SK-N-SH (cell line): Measurements from ENCODE around the gene SELENOM. TPM values are rescaled to one million over a fixed set of nuclear protein-coding genes. Genes with fewer than 3 reads are reported as not detected.

Experiments used
- CTCF ChIA-PET: fragments of 300-600, 350-600 bp; formaldehyde crosslinking; extraction: SDS; loops from one replicate; lab custom pipeline; 2021; lab: Yijun Ruan, JAX
- POLR2A ChIA-PET: fragments of 350-600 bp; sonication (Branson Sonifier 250); formaldehyde crosslinking; extraction: SDS; loops from one replicate; lab custom pipeline; 2020; ENCODE audit warnings: antibody characterized with exemption, inconsistent platforms; lab: Yijun Ruan, JAX
- DNase-seq: peaks from one replicate; pipeline ENCODE4 v3.0.0; 2012
- H2AFZ ChIP-seq: fragments of 200-600 bp; sonication (generic); 2 replicates; pipeline ENCODE4 v1.8.1; 2016; ENCODE audit warnings: antibody characterized with exemption, mild to moderate bottlenecking, low read depth
- H3F3A ChIP-seq: fragments of 200-600 bp; sonication (generic); replicated peaks from 2 replicates; pipeline ENCODE3; 2016; ENCODE audit warnings: antibody characterized with exemption, mild to moderate bottlenecking; ENCODE audit not compliant: insufficient read depth
- H3K27ac ChIP-seq, 2 experiments: fragments of 200-500 bp in 1 of 2; fragments of 200-600 bp in 1 of 2; sonication (Bioruptor generic) in 1 of 2; sonication (generic), shearing (Covaris generic) in 1 of 2; 2 replicates each; pipeline versions ENCODE4 v1.5.1 to v1.6.1; 2014 to 2016; ENCODE audit warnings: low read depth in 2 of 2, inconsistent platforms in 1 of 2, low read length in 1 of 2, mild to moderate bottlenecking in 1 of 2, mixed read lengths in 1 of 2
- H3K27me3 ChIP-seq: fragments of 200-600 bp; sonication (generic), shearing (Covaris generic); 2 replicates; pipeline ENCODE4 v1.6.1; 2016; ENCODE audit warnings: mixed run types; ENCODE audit not compliant: insufficient read depth
- H3K36me3 ChIP-seq, 2 experiments: fragments of 200-500 bp in 1 of 2; fragments of 200-600 bp in 1 of 2; sonication (Bioruptor generic) in 1 of 2; sonication (generic) in 1 of 2; replicated peaks in 1 of 2; 2 replicates each; pipeline versions ENCODE3 to v1.5.1; 2014 to 2016; ENCODE audit warnings: low read length in 1 of 2, mild to moderate bottlenecking in 1 of 2; ENCODE audit not compliant: insufficient read depth in 2 of 2, control insufficient read depth in 1 of 2
- H3K4me1 ChIP-seq, 2 experiments: fragments of 200-500 bp in 1 of 2; fragments of 200-600 bp in 1 of 2; sonication (Bioruptor generic) in 1 of 2; sonication (generic), shearing (Covaris generic) in 1 of 2; 2 replicates each; pipeline versions ENCODE4 v1.5.1 to v1.6.1; 2014 to 2016; ENCODE audit warnings: low read depth in 1 of 2, low read length in 1 of 2, mixed run types in 1 of 2; ENCODE audit not compliant: insufficient read depth in 2 of 2, control insufficient read depth in 1 of 2
- H3K4me2 ChIP-seq: fragments of 200-600 bp; sonication (generic), shearing (Covaris generic); 2 replicates; pipeline ENCODE4 v1.6.1; 2017; ENCODE audit warnings: mixed run types
- H3K4me3 ChIP-seq, 2 experiments: fragments of 200-500 bp in 1 of 2; fragments of 200-600 bp in 1 of 2; sonication (Bioruptor generic) in 1 of 2; sonication (generic), shearing (Covaris generic) in 1 of 2; 2 replicates each; pipeline versions ENCODE4 v1.5.1 to v1.8.1; 2014 to 2016; ENCODE audit warnings: low read depth in 2 of 2, inconsistent platforms in 1 of 2, low read length in 1 of 2, mild to moderate bottlenecking in 1 of 2, mixed read lengths in 1 of 2, moderate library complexity in 1 of 2
- H3K79me2 ChIP-seq: fragments of 200-600 bp; sonication (generic); 2 replicates; pipeline ENCODE4 v1.8.1; 2017; ENCODE audit warnings: mild to moderate bottlenecking; ENCODE audit not compliant: insufficient read depth
- H3K9ac ChIP-seq: fragments of 200-600 bp; sonication (generic); 2 replicates; pipeline ENCODE4 v1.6.1; 2017; ENCODE audit warnings: mixed run types
- H3K9me2 ChIP-seq: fragments of 200-600 bp; sonication (generic); 2 replicates; pipeline ENCODE4 v1.6.1; 2017; ENCODE audit warnings: mixed run types
- H3K9me3 ChIP-seq: fragments of 200-600 bp; sonication (generic); 2 replicates; pipeline ENCODE4 v1.6.1; 2017; ENCODE audit warnings: mixed run types, mild to moderate bottlenecking, moderate library complexity
- H4K20me1 ChIP-seq: fragments of 200-600 bp; sonication (generic); 2 replicates; pipeline ENCODE4 v1.6.1; 2017; ENCODE audit warnings: mild to moderate bottlenecking, mixed run types; ENCODE audit not compliant: insufficient read depth
- ELF1 ChIP-seq: IDR thresholded peaks from 2 replicates; pipeline ENCODE4 v1.4.0; 2012
- FOSL2 ChIP-seq: IDR thresholded peaks from 2 replicates; pipeline ENCODE4 v1.4.0; 2012; ENCODE audit warnings: low read depth, mild to moderate bottlenecking, moderate library complexity, borderline replicate concordance
- GABPA ChIP-seq: IDR thresholded peaks from 2 replicates; pipeline ENCODE4 v1.4.0; 2012; ENCODE audit warnings: low read depth, mild to moderate bottlenecking
- IRF3 ChIP-seq: fragments of 150-350 bp; IDR thresholded peaks from 2 replicates; pipeline ENCODE4 v1.6.1; 2016; ENCODE audit warnings: mild to moderate bottlenecking, low read depth, low read length
- MEF2A ChIP-seq: IDR thresholded peaks from 2 replicates; pipeline ENCODE4 v1.4.0; 2012; ENCODE audit warnings: low read depth, borderline replicate concordance
- NRF1 ChIP-seq: IDR thresholded peaks from 2 replicates; pipeline ENCODE4 v1.6.1; 2012; ENCODE audit warnings: low read depth, mild to moderate bottlenecking, low read length
- PBX3 ChIP-seq: IDR thresholded peaks from 2 replicates; pipeline ENCODE4; 2012
- POLR2AphosphoS5 ChIP-seq: IDR thresholded peaks from 2 replicates; pipeline ENCODE4 v1.6.1; 2012; ENCODE audit warnings: low read depth, low read length
- RCOR1 ChIP-seq: fragments of 150-350 bp; IDR thresholded peaks from 2 replicates; pipeline ENCODE4 v1.6.1; 2017; ENCODE audit warnings: antibody characterized with exemption, low read length
- REST ChIP-seq: IDR thresholded peaks from 2 replicates; pipeline ENCODE4 v1.6.1; 2012; ENCODE audit warnings: mild to moderate bottlenecking, low read depth, low read length, moderate library complexity
- RXRA ChIP-seq: IDR thresholded peaks from 2 replicates; pipeline ENCODE4 v1.4.0; 2012; ENCODE audit warnings: low read depth, mild to moderate bottlenecking, borderline replicate concordance
- SIN3A ChIP-seq: IDR thresholded peaks from 2 replicates; pipeline ENCODE4 v1.6.1; 2012; ENCODE audit warnings: low read depth, mild to moderate bottlenecking, low read length, moderate library complexity, borderline replicate concordance
- TAF1 ChIP-seq: IDR thresholded peaks from 2 replicates; pipeline ENCODE4 v1.6.1; 2012; ENCODE audit warnings: low read depth, mild to moderate bottlenecking, low read length, moderate library complexity, borderline replicate concordance
- TCF12 ChIP-seq: IDR thresholded peaks from 2 replicates; pipeline ENCODE4 v1.4.0; 2012
- TEAD4 ChIP-seq: IDR thresholded peaks from 2 replicates; pipeline ENCODE4 v1.4.0; 2012; ENCODE audit warnings: mild to moderate bottlenecking, borderline replicate concordance; ENCODE audit not compliant: insufficient read depth
- USF1 ChIP-seq: IDR thresholded peaks from 2 replicates; pipeline ENCODE4 v1.4.0; 2012; ENCODE audit warnings: low read depth, borderline replicate concordance
- YY1 ChIP-seq: IDR thresholded peaks from 2 replicates; pipeline ENCODE4 v1.4.0; 2012; ENCODE audit warnings: low read depth, mild to moderate bottlenecking
- WGBS: methylation state at CpG from one replicate; pipeline ENCODE4 v1.1.6; 2017; ENCODE audit warnings: low lambda C conversion rate; 5-methylcytosine and 5-hydroxymethylcytosine counted together
- polyA plus RNA-seq, 3 experiments: library from polyadenylated mRNA; depleted of rRNA; stranded (reverse); fragments of >200 nt; gene quantifications; 2 replicates each; pipeline ENCODE4 v1.2.3, GENCODE V29; 2012
- TF ChIP-seq, protein P1 (sequence below): IDR thresholded peaks from 2 replicates; pipeline ENCODE4 v1.4.0; 2012; ENCODE audit warnings: low read depth

Gene SELENOM
- polyA plus RNA-seq, 1 of the 3 experiments (the other 2 are of a cell fraction) = 117 TPM

- Histone ChIP-seq H3K4me2 (no peak overlapping the region), H3K36me3 (no peaks in the 10 kb centered on the region), H3K4me3 (no peak overlapping the region), H3K9ac (no peak overlapping the region), H3K9me3 (no peaks in the 10 kb centered on the region), H3K4me1 (peaks cover 0 to 11% of the 10 kb centered on the region in 2 experiments; a peak in 2 of 4 replicates), H3K79me2 (no peaks in the 10 kb centered on the region), H3K27me3 (peaks cover 4% of the 10 kb centered on the region; the same call in 1 of the 2 replicates), H3K27ac (no peak overlapping the region), H3K9me2 (no peaks in the 10 kb centered on the region), H4K20me1 (no peaks in the 10 kb centered on the region), H2AFZ (no peak overlapping the region), H3F3A (no peaks in the 10 kb centered on the region)
- WGBS = 80% methylated on average over 8 of the region's 16 CpGs
- ChIA-PET POLR2A (no interaction called here), CTCF (interaction anchor here (1.1 to 3.3 kb wide), 4 partner anchors 11 to 51 kb away, joined by 3 to 14 read pairs (median 11); partner anchors contain the start of gene SELENOM)
- peak; percentile 15 for DNase-seq
- no peak for TF ChIP-seq ELF1
- TF ChIP-seq SIN3A = no peak
- TF ChIP-seq TEAD4 = no peak
- no peak for TF ChIP-seq MEF2A
- TF ChIP-seq REST = no peak
- TF ChIP-seq NRF1 = no peak
- TF ChIP-seq IRF3 = no peak
- no peak for TF ChIP-seq POLR2AphosphoS5
Measured at GRCh38 chr22:31136711-31137110, 29.3 kb upstream of the SELENOM start.

DNA sequence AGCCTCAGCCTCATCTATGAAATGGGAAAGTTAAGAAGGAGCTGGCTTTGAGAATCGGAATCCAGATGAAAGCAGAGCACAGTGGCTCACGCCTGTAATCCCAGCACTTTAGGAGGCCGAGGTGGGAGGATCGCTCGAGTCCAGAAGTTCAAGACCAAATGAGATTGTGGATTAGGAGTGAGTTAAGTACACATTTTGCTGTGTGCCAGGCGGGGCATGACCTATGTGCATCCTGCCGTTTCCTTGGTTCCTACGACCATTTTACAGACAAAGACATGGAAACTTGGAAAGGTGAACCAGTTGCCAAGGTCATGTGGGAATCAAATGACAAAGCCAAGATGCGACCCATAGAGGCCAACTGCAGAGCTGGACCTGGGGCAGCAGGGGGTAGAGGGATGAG is 28.8 kb upstream of the SELENOM start:
- Histone ChIP-seq H2AFZ (no peak overlapping the region), H3K9me2 (no peaks in the 10 kb centered on the region), H3K27ac (no peak overlapping the region), H3K4me3 (no peak overlapping the region), H3K36me3 (no peaks in the 10 kb centered on the region), H3K4me2 (no peak overlapping the region), H3K27me3 (peaks cover 4% of the 10 kb centered on the region; the same call in 1 of the 2 replicates), H3K9ac (no peak overlapping the region), H3K9me3 (no peaks in the 10 kb centered on the region), H3K79me2 (no peaks in the 10 kb centered on the region), H3K4me1 (peaks cover 0 to 6% of the 10 kb centered on the region in 2 experiments; a peak in 2 of 4 replicates), H4K20me1 (no peaks in the 10 kb centered on the region), H3F3A (no peaks in the 10 kb centered on the region)
- ChIA-PET POLR2A (interaction anchor here (0.6 to 1.7 kb wide), 3 partner anchors 8 to 51 kb away, joined by 3 to 5 read pairs (median 3); no protein-coding TSS in a partner anchor), CTCF (interaction anchor here (1.1 to 3.3 kb wide), 5 partner anchors 9 to 50 kb away, joined by 3 to 14 read pairs (median 10); partner anchors contain the start of gene SELENOM)
- WGBS = 80% methylated on average over 9 of the region's 9 CpGs
- DNase-seq = no peak
- TF ChIP-seq GABPA (no peak), TAF1 (no peak), TEAD4 (no peak), ELF1 (no peak), FOSL2 (no peak), RXRA (no peak), RCOR1 (no peak), PBX3 (no peak), YY1 (no peak), USF1 (no peak), SIN3A (no peak), TCF12 (no peak), NRF1 (no peak)
- TF ChIP-seq, protein P1, sequence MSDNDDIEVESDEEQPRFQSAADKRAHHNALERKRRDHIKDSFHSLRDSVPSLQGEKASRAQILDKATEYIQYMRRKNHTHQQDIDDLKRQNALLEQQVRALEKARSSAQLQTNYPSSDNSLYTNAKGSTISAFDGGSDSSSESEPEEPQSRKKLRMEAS = no peak
